Naive thymus-derived CD4-positive, alpha-beta T cell (primary cell): ENCODE data around the gene PARD3B. TPM values are rescaled to one million over a fixed set of nuclear protein-coding genes. Genes with fewer than 3 reads are reported as not detected.

ENCODE experiments used
- ATAC-seq: fragments of 150-1000 bp; cut with Tn5 transposase; 2 replicates; pipeline ENCODE4 v1.10.0; 2021; ENCODE audit warnings: mild to moderate bottlenecking, moderate library complexity
- CTCF ChIA-PET: fragments of 350-600 bp; sonication (Branson Sonifier 250); formaldehyde crosslinking; loops from one replicate; lab custom pipeline; 2021; ENCODE audit warnings: antibody characterized with exemption; lab: Charles Lee
- POLR2A ChIA-PET: fragments of 350-600 bp; sonication (Branson Sonifier 250); formaldehyde crosslinking; loops from one replicate; lab custom pipeline; 2021; ENCODE audit warnings: antibody characterized with exemption, inconsistent platforms; lab: Charles Lee
- DNase-seq, 9 donors: peaks; one replicate each; pipeline versions ENCODE4 v3.0.0 to v3.0.0-alpha.2; 2020 to 2022; ENCODE audit warnings: mixed read lengths in 1 of 9
- H3K27ac ChIP-seq: one replicate; pipeline ENCODE4 v1.7.0; 2013; ENCODE audit warnings: mild to moderate bottlenecking, low read depth, low read length, moderate library complexity
- H3K27me3 ChIP-seq, 2 donors: one replicate each; pipeline ENCODE4 v1.7.0; 2013; ENCODE audit warnings: low read length in 2 of 2, mild to moderate bottlenecking in 2 of 2, moderate library complexity in 2 of 2; ENCODE audit not compliant: control insufficient read depth in 2 of 2, insufficient read depth in 2 of 2
- H3K36me3 ChIP-seq, 3 experiments: 1 replicate in 2 of 3; 2 replicates in 1 of 3; pipeline ENCODE4 v1.7.0; 2013; ENCODE audit warnings: low read length in 3 of 3, mild to moderate bottlenecking in 3 of 3, moderate library complexity in 1 of 3; ENCODE audit not compliant: insufficient read depth in 3 of 3, control insufficient read depth in 2 of 3
- H3K4me1 ChIP-seq, 2 donors: one replicate each; pipeline ENCODE4 v1.7.0; 2013; ENCODE audit warnings: low read length in 2 of 2, mild to moderate bottlenecking in 2 of 2, moderate library complexity in 1 of 2; ENCODE audit not compliant: control insufficient read depth in 2 of 2, insufficient read depth in 2 of 2
- H3K4me3 ChIP-seq: 2 replicates; pipeline ENCODE4 v1.7.0; 2013; ENCODE audit warnings: mild to moderate bottlenecking, low read length
- H3K9me3 ChIP-seq, 3 experiments: 1 replicate in 2 of 3; 2 replicates in 1 of 3; pipeline ENCODE4 v1.7.0; 2013; ENCODE audit warnings: low read length in 3 of 3; ENCODE audit not compliant: control insufficient read depth in 2 of 3
- H3K27ac Mint-ChIP-seq, 9 donors: one replicate each; pipeline ENCODE4 v1.8.0; 2020 to 2022; ENCODE audit warnings: mixed read lengths in 9 of 9, mild to moderate bottlenecking in 8 of 9, moderate library complexity in 5 of 9, inconsistent platforms in 2 of 9
- H3K27me3 Mint-ChIP-seq, 5 donors: one replicate each; pipeline ENCODE4 v1.8.0; 2021 to 2022; ENCODE audit warnings: mixed read lengths in 5 of 5, mild to moderate bottlenecking in 1 of 5
- H3K36me3 Mint-ChIP-seq, 5 donors: one replicate each; pipeline ENCODE4 v1.8.0; 2020 to 2022; ENCODE audit warnings: mixed read lengths in 5 of 5, mild to moderate bottlenecking in 3 of 5, inconsistent platforms in 1 of 5
- H3K4me1 Mint-ChIP-seq, 7 donors: one replicate each; pipeline ENCODE4 v1.8.0; 2020 to 2022; ENCODE audit warnings: mixed read lengths in 7 of 7, mild to moderate bottlenecking in 3 of 7, inconsistent platforms in 1 of 7
- H3K4me3 Mint-ChIP-seq, 10 donors: one replicate each; pipeline ENCODE4 v1.8.0; 2020 to 2022; ENCODE audit warnings: mild to moderate bottlenecking in 10 of 10, mixed read lengths in 10 of 10, moderate library complexity in 6 of 10, inconsistent platforms in 2 of 10
- H3K9me3 Mint-ChIP-seq, 11 donors: one replicate each; pipeline ENCODE4 v1.8.0; 2020 to 2022; ENCODE audit warnings: mixed read lengths in 11 of 11, mild to moderate bottlenecking in 4 of 11, inconsistent platforms in 1 of 11, moderate library complexity in 1 of 11
- intact Hi-C, 2 donors: fragments of 100-400 bp; cut with micrococcal nuclease; formaldehyde crosslinking; loops; one replicate each; pipeline ENCODE4 v1.15.1; 2023
- polyA plus RNA-seq, 2 donors: library from polyadenylated mRNA; unstranded; fragments of 300-500 nt; fragmentation: Illumina TruSeq; gene quantifications; one replicate each; pipeline ENCODE4 v1.2.3, GENCODE V29; 2021
- total RNA-seq, 6 experiments: library from RNA in 5 of 6; stranded (reverse) in 5 of 6; gene quantifications; 1 replicate in 5 of 6; 2 replicates in 1 of 6; pipeline ENCODE4 v1.2.3 and lab custom pipeline; 2021 to 2026

Gene PARD3B
- total and polyA plus RNA-seq, 7 experiments from 2014 or later: 0.22 to 4.0 (median 0.87) TPM

DNA sequence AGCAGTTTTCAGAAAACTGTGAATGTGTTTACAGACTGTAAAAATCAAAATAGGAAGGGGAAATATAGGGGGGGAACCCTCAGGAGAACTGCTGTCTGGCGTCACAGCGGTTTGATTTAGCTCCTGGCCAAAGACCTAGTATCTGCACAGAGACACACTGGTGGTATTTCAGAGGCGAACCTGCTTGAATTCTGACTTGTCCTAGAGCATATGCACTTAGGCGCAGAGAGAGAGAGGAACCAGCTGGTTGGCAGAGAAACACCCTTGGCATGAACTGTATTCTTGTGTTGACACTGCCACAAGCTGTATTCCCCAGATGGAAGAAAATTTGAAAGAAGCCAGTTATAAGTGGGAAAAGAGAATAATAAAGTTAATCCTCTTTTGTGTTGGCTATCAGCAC, 630.6 kb downstream of the PARD3B start:
- Mint-ChIP-seq H3K27me3 (peaks cover 0 to 10% (median 0%) of the 10 kb centered on the region in 5 donors), H3K27ac (no peak overlapping the region), H3K9me3 (no peaks in the 10 kb centered on the region), H3K4me3 (no peak overlapping the region), H3K4me1 (peaks cover 0 to 1% (median 0%) of the 10 kb centered on the region in 7 donors), H3K36me3 (peaks cover 0 to 2% (median 0%) of the 10 kb centered on the region in 5 donors)
- intact Hi-C loops: no loop called here
- Histone ChIP-seq H3K27me3 (no peaks in the 10 kb centered on the region), H3K9me3 (no peaks in the 10 kb centered on the region), H3K36me3 (no peaks in the 10 kb centered on the region), H3K4me1 (no peaks in the 10 kb centered on the region), H3K4me3 (no peak overlapping the region), H3K27ac (no peak overlapping the region)
- CTCF ChIA-PET: no interaction called here
- POLR2A ChIA-PET: interaction anchor here (0.6 kb wide), 1 partner anchor 218 kb away, joined by 4 read pairs; no protein-coding TSS in a partner anchor
- no peak for DNase-seq
- no peak for ATAC-seq

DNA sequence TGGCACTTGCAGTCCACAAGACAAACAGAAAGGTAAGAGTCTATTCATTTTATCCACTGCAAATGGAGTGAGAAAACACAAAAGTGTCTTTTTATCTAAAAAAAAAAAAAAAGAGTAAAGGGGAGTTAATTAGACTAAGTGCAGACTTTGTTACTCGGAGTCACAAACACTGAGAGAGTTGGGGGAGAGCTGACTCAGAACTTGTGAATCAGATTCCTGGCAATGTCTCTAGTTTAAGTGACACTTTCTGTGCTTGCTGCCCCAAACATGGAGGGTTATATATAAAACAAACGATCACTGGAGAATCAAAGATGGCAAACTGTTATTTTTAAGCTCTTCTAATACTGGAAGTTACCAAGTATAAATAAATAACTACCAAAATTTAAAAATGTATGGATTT, 631.3 kb downstream of the PARD3B start:
- CTCF ChIA-PET: no interaction called here
- H3K4me1 Mint-ChIP-seq: no peaks in the 10 kb centered on the region

DNA sequence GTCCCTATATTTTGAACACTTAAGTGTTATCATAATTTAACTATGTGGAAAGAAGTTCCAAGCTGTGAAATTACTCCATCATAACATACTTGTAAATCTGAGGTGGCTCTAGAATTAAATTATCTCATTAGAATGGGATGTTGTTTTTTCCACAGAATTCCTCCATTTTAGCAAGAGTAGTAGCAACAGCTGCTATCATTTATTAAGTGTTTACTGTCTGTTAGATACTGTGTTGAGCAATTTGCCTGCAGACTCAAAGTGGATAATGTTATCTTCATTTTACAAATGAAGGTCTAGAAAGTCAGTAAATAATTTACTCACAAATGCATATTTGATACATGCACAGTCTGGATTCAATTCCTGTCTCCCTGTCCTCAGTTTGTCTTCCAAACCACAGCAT, 632.3 kb downstream of the PARD3B start:
- Histone ChIP-seq H3K27ac (no peak overlapping the region), H3K9me3 (no peaks in the 10 kb centered on the region), H3K36me3 (no peaks in the 10 kb centered on the region), H3K4me1 (no peaks in the 10 kb centered on the region), H3K27me3 (no peaks in the 10 kb centered on the region), H3K4me3 (no peak overlapping the region)
- ChIA-PET POLR2A (no interaction called here), CTCF (no interaction called here)
- DNase-seq: no peak
- no peak overlapping the region for H3K4me3 Mint-ChIP-seq
- ATAC-seq: no peak
- no peaks in the 10 kb centered on the region for H3K4me1 Mint-ChIP-seq
- H3K27me3 Mint-ChIP-seq: peaks cover 0 to 10% (median 0%) of the 10 kb centered on the region in 5 donors
- no peak overlapping the region for H3K27ac Mint-ChIP-seq
- no peaks in the 10 kb centered on the region for H3K9me3 Mint-ChIP-seq
- intact Hi-C loops: no loop called here
- peaks cover 0 to 2% (median 0%) of the 10 kb centered on the region in 5 donors for H3K36me3 Mint-ChIP-seq

More for the DNA sequence above, 631.3 kb downstream of the PARD3B start:
- no peak overlapping the region for H3K27ac Mint-ChIP-seq
- Histone ChIP-seq H3K27ac (no peak overlapping the region), H3K4me1 (no peaks in the 10 kb centered on the region), H3K27me3 (no peaks in the 10 kb centered on the region), H3K4me3 (no peak overlapping the region), H3K9me3 (no peaks in the 10 kb centered on the region), H3K36me3 (no peaks in the 10 kb centered on the region)
- H3K9me3 Mint-ChIP-seq: no peaks in the 10 kb centered on the region
- DNase-seq: no peak
- H3K27me3 Mint-ChIP-seq: peaks cover 0 to 10% (median 0%) of the 10 kb centered on the region in 5 donors
- no peak for ATAC-seq
- POLR2A ChIA-PET: no interaction called here
- no peak overlapping the region for H3K4me3 Mint-ChIP-seq
- intact Hi-C loops: no loop called here
- peaks cover 0 to 2% (median 0%) of the 10 kb centered on the region in 5 donors for H3K36me3 Mint-ChIP-seq

GRCh38 chr2:205180730-205181129, 635.5 kb downstream of the PARD3B start:
- Histone ChIP-seq H3K27me3 (no peaks in the 10 kb centered on the region), H3K4me3 (no peak overlapping the region), H3K9me3 (no peaks in the 10 kb centered on the region), H3K36me3 (no peaks in the 10 kb centered on the region), H3K27ac (no peak overlapping the region), H3K4me1 (no peaks in the 10 kb centered on the region)
- no peak overlapping the region for H3K4me3 Mint-ChIP-seq
- intact Hi-C loops: no loop called here
- no peaks in the 10 kb centered on the region for H3K9me3 Mint-ChIP-seq
- POLR2A ChIA-PET: no interaction called here
- peaks cover 0 to 2% (median 0%) of the 10 kb centered on the region in 5 donors for H3K36me3 Mint-ChIP-seq
- peaks cover 0 to 6% (median 0%) of the 10 kb centered on the region in 5 donors for H3K27me3 Mint-ChIP-seq
- DNase-seq (no peak), ATAC-seq (no peak)
- CTCF ChIA-PET: no interaction called here
- no peaks in the 10 kb centered on the region for H3K4me1 Mint-ChIP-seq
- no peak overlapping the region for H3K27ac Mint-ChIP-seq

GRCh38 chr2:205187731-205188130, 642.5 kb downstream of the PARD3B start:
- Histone ChIP-seq H3K27me3 (no peaks in the 10 kb centered on the region), H3K4me1 (no peaks in the 10 kb centered on the region), H3K27ac (no peak overlapping the region), H3K9me3 (no peaks in the 10 kb centered on the region), H3K4me3 (no peak overlapping the region), H3K36me3 (no peaks in the 10 kb centered on the region)
- DNase-seq (no peak), ATAC-seq (no peak)
- H3K4me1 Mint-ChIP-seq: no peaks in the 10 kb centered on the region
- no peaks in the 10 kb centered on the region for H3K36me3 Mint-ChIP-seq
- POLR2A ChIA-PET: no interaction called here
- CTCF ChIA-PET: no interaction called here
- H3K27ac Mint-ChIP-seq: no peak overlapping the region
- H3K27me3 Mint-ChIP-seq: peaks cover 0 to 8% (median 0%) of the 10 kb centered on the region in 5 donors
- intact Hi-C loops: no loop called here
- H3K9me3 Mint-ChIP-seq: no peaks in the 10 kb centered on the region
- H3K4me3 Mint-ChIP-seq: no peak overlapping the region

DNA sequence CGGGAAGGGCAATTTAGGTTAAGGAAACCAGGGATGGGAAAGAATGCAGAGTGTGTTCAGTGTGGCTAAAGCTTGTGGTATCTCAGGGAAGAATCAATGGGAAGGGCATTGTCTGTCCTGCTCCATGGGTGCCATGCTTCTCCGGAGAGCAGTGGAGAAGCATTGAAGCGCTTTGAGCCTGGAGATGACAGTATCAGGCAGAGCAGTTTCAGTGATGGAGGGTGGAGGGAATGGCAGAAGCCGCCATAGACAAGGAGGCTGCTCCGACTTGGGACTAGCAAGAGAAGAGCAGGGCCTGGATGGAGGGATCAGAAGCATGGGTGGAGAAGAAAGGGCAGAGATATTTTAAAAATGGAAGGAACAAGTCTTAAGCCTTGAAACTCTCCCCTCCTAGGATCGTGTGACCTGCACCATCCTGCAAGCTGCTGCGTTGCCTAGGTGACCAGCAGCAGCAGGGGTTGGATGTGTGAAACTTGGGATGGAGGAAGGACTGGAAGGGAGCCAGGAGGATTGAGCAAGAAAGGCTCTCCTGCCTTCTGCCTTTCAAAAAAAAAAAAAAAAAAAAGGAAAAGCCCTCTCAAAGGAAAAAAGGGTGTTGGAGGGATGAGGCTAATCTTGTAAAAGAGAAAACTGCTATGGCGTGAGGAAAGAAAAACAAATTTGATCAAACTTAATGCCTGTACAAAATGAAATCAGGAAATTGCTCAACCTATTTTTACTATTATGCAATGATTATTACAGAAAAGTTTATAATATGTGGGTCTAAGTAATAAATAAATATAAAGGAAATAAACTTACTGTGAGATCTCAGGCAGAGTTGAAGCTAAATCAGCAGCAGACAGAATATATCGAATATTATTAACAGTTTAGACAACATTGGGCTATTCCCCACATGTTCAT, 643.2 kb downstream of the PARD3B start:
- no peaks in the 10 kb centered on the region for H3K36me3 Mint-ChIP-seq
- ATAC-seq: no peak
- Histone ChIP-seq H3K36me3 (no peaks in the 10 kb centered on the region), H3K9me3 (no peaks in the 10 kb centered on the region), H3K27ac (no peak overlapping the region), H3K4me3 (no peak overlapping the region), H3K27me3 (no peaks in the 10 kb centered on the region), H3K4me1 (no peaks in the 10 kb centered on the region)
- no peak overlapping the region for H3K27ac Mint-ChIP-seq
- peaks cover 0 to 11% (median 0%) of the 10 kb centered on the region in 5 donors for H3K27me3 Mint-ChIP-seq
- ChIA-PET POLR2A (no interaction called here), CTCF (no interaction called here)
- intact Hi-C loops: no loop called here
- H3K4me1 Mint-ChIP-seq: peaks cover 0 to 2% (median 0%) of the 10 kb centered on the region in 7 donors
- no peaks in the 10 kb centered on the region for H3K9me3 Mint-ChIP-seq
- no peak for DNase-seq
- H3K4me3 Mint-ChIP-seq: no peak overlapping the region

GRCh38 chr2:205189301-205189700, 644.0 kb downstream of the PARD3B start:
- H3K4me3 Mint-ChIP-seq: no peak overlapping the region
- no peak for DNase-seq
- Histone ChIP-seq H3K4me3 (no peak overlapping the region), H3K4me1 (no peaks in the 10 kb centered on the region), H3K27ac (no peak overlapping the region), H3K27me3 (no peaks in the 10 kb centered on the region), H3K36me3 (no peaks in the 10 kb centered on the region), H3K9me3 (no peaks in the 10 kb centered on the region)
- ChIA-PET CTCF (no interaction called here), POLR2A (no interaction called here)
- H3K36me3 Mint-ChIP-seq: no peaks in the 10 kb centered on the region
- peaks cover 0 to 5% (median 0%) of the 10 kb centered on the region in 7 donors for H3K4me1 Mint-ChIP-seq
- ATAC-seq: no peak
- no peak overlapping the region for H3K27ac Mint-ChIP-seq
- peaks cover 0 to 11% (median 0%) of the 10 kb centered on the region in 5 donors for H3K27me3 Mint-ChIP-seq
- intact Hi-C loops: no loop called here
- H3K9me3 Mint-ChIP-seq: no peaks in the 10 kb centered on the region
